VCaP (cell line): ENCODE measurements around the gene AGTR1.

Source experiments
- H3K27ac ChIP-seq: fragments of 450-650 bp; 2 replicates; pipeline ENCODE4 v1.5.1; 2017
- CTCF ChIP-seq: fragments of 450-650 bp; conservative IDR thresholded peaks from 2 replicates; pipeline ENCODE4 v1.5.1; 2017; ENCODE audit warnings: mild to moderate bottlenecking, moderate library complexity

The AGTR1 gene

GRCh38 chr3:148758303-148758884 is 60.7 kb downstream of the AGTR1 start:
- no peak for TF ChIP-seq CTCF

GRCh38 chr3:148759430-148759829 is 61.7 kb downstream of the AGTR1 start:
- H3K27ac ChIP-seq = no peak overlapping the region
- TF ChIP-seq CTCF = no peak

More at GRCh38 chr3:148758303-148758884, 60.7 kb downstream of the AGTR1 start:
- no peak overlapping the region for H3K27ac ChIP-seq

- no peak for TF ChIP-seq CTCF
- H3K27ac ChIP-seq = no peak overlapping the region
Measured at GRCh38 chr3:148763156-148763680, 65.5 kb downstream of the AGTR1 start.

GRCh38 chr3:148763986-148764935 is 66.6 kb downstream of the AGTR1 start:
- peak overlapping the region; percentile 27; the same call in 1 of the 2 replicates for H3K27ac ChIP-seq
- TF ChIP-seq CTCF = peak; percentile 36

- TF ChIP-seq CTCF = no peak
Measured at GRCh38 chr3:148772361-148772760, 74.7 kb downstream of the AGTR1 start.

GRCh38 chr3:148772835-148773234 is 75.1 kb downstream of the AGTR1 start:
- no peak overlapping the region for H3K27ac ChIP-seq
- no peak for TF ChIP-seq CTCF

More at GRCh38 chr3:148772361-148772760, 74.7 kb downstream of the AGTR1 start:
- H3K27ac ChIP-seq = no peak overlapping the region

GRCh38 chr3:148773805-148774204 is 76.1 kb downstream of the AGTR1 start:
- H3K27ac ChIP-seq = no peak overlapping the region
- TF ChIP-seq CTCF = no peak
